Measurements from ENCODE around the gene KIAA0319L. TPM values are rescaled to one million over a fixed set of nuclear protein-coding genes. Genes with fewer than 3 reads are reported as not detected.
A peak's percentile ranks its signal among the peaks of the same experiment; 100 is the strongest.

Gene KIAA0319L
- total RNA-seq, 6 donors from 2014 or later: 68.1 to 140 (median 107) TPM

DNA sequence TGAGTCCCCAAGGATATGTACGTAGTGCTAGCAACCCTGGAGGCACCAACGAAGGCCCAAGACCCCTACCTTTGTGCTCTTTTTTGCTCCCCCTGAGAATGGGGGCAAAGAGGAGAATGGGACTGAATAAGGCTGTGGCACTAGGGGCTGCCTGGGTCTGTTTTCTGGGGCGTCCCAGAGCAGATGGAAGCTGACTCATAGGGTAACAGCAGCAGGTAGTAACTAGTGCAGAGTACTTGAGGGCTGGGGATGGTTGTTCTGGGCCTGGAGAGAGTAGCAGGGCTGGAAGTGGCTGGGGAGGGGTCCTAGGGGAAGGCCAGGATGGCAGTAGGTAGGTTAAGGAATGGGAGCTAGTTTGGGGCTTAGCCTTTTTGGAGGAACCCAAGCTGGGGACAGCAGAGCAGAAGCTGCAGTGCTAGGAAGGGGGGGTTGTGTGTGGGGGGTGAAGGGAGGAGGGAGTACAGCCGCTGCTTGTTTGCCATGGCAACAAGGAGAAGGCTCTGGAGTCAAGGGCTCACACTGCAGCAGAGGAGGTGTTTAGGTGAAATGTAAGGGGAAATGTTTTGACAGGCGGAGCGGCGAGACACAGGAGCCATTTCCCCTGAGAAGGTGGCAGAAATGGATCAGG is 2.2 kb upstream of the KIAA0319L start:
- ATAC-seq (ENCODE audit: low FRiP score in 2 of 2): no peak
- DNase-seq: no peak
- Histone ChIP-seq H3K27ac (no peak overlapping the region), H3K9me3 (no peaks in the 10 kb centered on the region), H3K4me1 (peaks cover 31 to 53% (median 33%) of the 10 kb centered on the region in 4 donors), H3K4me3 (no peak overlapping the region), H3K27me3 (no peaks in the 10 kb centered on the region), H3K36me3 (peaks cover 0 to 29% (median 7%) of the 10 kb centered on the region in 4 donors)
- TF ChIP-seq, protein P1, sequence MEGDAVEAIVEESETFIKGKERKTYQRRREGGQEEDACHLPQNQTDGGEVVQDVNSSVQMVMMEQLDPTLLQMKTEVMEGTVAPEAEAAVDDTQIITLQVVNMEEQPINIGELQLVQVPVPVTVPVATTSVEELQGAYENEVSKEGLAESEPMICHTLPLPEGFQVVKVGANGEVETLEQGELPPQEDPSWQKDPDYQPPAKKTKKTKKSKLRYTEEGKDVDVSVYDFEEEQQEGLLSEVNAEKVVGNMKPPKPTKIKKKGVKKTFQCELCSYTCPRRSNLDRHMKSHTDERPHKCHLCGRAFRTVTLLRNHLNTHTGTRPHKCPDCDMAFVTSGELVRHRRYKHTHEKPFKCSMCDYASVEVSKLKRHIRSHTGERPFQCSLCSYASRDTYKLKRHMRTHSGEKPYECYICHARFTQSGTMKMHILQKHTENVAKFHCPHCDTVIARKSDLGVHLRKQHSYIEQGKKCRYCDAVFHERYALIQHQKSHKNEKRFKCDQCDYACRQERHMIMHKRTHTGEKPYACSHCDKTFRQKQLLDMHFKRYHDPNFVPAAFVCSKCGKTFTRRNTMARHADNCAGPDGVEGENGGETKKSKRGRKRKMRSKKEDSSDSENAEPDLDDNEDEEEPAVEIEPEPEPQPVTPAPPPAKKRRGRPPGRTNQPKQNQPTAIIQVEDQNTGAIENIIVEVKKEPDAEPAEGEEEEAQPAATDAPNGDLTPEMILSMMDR (IDR thresholded peaks at IDR 0.05): no peak
- no peak for TF ChIP-seq POLR2A (IDR thresholded peaks at IDR 0.05)
- TF ChIP-seq POLR2AphosphoS5 (IDR thresholded peaks at IDR 0.05): no peak
- TF ChIP-seq EP300 (IDR thresholded peaks at IDR 0.05): no peak
- 78 to 91% methylated on average over 6 to 7 of the region's 7 CpGs for WGBS, 2 donors

DNA sequence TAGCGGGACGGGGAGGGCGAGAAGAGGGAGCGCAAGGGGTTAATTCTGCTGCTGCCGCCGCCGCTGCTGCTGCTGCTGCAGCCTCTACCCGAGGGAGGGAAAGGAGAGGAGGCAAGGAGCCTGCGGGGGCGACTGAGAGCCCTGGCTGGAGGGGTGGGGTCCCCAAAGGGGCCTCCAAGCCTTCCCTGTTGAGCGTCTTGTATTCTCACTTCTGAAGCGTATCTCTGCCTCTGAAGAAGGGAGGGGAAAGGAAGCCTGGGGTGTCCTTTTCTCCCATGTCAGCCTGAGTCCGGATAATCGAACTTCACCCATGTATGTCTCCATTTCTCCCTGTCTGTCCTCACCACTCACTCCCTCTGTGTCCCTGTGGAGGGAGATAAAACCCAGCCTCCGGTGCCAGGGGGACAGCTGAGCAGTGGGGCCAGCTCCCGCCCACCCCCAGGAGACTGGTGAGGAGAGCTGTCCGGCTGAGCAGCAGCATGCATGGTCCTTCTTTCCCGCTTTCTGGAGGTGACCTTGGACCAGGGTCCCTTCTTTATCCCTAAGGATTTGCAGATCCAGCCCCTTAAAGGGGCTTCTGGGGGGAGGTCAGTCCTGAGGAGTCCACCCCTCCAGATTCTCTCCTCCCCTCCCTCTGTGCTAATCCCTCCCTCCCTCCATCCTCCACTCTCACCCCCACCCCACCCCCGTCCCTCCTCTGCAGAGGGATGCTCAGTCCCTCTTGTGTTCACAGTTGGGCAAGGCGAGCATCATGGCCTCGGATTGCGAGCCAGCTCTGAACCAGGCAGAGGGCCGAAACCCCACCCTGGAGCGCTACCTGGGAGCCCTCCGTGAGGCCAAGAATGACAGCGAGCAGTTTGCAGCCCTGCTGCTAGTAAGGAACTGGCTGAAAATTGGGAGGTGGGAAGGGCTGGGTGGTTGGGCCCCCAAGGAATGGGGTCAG is 1.4 kb upstream of the KIAA0319L start:
- Histone ChIP-seq H3K9me3 (no peaks in the 10 kb centered on the region), H3K27ac (peak overlapping the region; percentile 94 to 99 (median 96)), H3K27me3 (no peaks in the 10 kb centered on the region), H3K4me3 (peak overlapping the region; percentile 76 to 98 (median 92)), H3K36me3 (peaks cover 0 to 24% (median 5%) of the 10 kb centered on the region in 4 donors), H3K4me1 (peaks cover 39 to 58% (median 41%) of the 10 kb centered on the region in 4 donors)
- ATAC-seq (ENCODE audit: low FRiP score in 2 of 2) (peak in 1 of 2 donors; percentile 8), DNase-seq (peak in 1 of 2 donors; percentile 57)
- 34 to 38% methylated on average over 23 to 26 of the region's 26 CpGs for WGBS, 2 donors
- TF ChIP-seq, protein P1 (IDR thresholded peaks at IDR 0.05): no peak
- TF ChIP-seq POLR2A (IDR thresholded peaks at IDR 0.05): no peak
- no peak for TF ChIP-seq POLR2AphosphoS5 (IDR thresholded peaks at IDR 0.05)
- TF ChIP-seq EP300 (IDR thresholded peaks at IDR 0.05): no peak

DNA sequence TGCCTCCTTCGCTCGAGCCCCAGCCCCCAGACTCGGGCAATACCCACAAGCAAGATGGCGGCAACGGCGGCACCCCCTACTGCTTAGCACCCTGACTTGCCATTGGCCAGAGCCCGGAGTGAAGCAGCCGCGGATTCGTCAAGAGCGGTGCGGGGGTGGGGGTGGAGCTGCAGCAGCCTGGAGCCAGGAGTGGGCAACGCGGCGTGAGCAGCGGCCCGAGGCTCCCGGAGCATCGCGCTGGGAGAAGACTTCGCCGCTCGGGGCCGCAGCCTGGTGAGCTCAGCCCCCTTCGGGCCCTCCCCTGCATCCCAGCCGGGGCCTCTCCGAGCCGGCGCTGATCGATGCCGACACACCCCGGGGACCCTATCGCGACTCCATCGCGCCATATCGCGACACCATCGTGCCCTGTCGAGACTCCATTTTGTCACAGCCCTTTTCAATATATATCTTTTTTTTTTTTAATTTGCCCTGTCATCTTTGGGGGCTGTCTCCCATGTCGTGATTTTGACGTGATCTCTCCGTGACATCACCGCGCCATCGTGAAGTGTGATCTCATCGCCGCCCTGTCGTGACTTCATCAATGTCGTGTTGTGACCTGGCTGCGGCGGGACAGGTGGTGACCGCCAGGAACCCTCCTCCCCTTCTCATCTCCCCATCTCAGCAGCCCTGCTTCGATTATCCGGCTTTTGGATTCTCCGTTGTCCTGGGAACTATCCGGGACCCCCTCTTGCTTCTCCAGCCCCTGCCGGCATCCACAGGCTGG is 589 bp upstream of the KIAA0319L start, which contains the start of gene NCDN:
Gene NCDN, plus strand, starts transcription at position 189 of the 763 bp plus-strand sequence. Its CDS starts 392 bp downstream, at position 581.
- no peaks in the 10 kb centered on the region for H3K27me3 ChIP-seq
- 1% methylated on average over 51 to 54 of the region's 58 CpGs for WGBS, 2 donors
- TF ChIP-seq POLR2A (IDR thresholded peaks at IDR 0.05): no peak
- no peak for TF ChIP-seq EP300 (IDR thresholded peaks at IDR 0.05)
- TF ChIP-seq, protein P1 (IDR thresholded peaks at IDR 0.05): peak in 2 of 6 experiments; percentile 5 to 9
- no peak for TF ChIP-seq POLR2AphosphoS5 (IDR thresholded peaks at IDR 0.05)
- H3K9me3 ChIP-seq: no peaks in the 10 kb centered on the region
- H3K27ac ChIP-seq: peak within 1 kb of the TSS; percentile 94 to 99 (median 96)
- H3K4me3 ChIP-seq: peak within 1 kb of the TSS; percentile 76 to 98 (median 92)
- DNase-seq (peak; percentile 96), ATAC-seq (ENCODE audit: low FRiP score in 2 of 2) (peak; percentile 97 to 98)
- H3K36me3 ChIP-seq: peaks cover 0 to 24% (median 6%) of the 10 kb centered on the region in 4 donors
- H3K4me1 ChIP-seq: peaks cover 40 to 62% (median 44%) of the 10 kb centered on the region in 4 donors

DNA sequence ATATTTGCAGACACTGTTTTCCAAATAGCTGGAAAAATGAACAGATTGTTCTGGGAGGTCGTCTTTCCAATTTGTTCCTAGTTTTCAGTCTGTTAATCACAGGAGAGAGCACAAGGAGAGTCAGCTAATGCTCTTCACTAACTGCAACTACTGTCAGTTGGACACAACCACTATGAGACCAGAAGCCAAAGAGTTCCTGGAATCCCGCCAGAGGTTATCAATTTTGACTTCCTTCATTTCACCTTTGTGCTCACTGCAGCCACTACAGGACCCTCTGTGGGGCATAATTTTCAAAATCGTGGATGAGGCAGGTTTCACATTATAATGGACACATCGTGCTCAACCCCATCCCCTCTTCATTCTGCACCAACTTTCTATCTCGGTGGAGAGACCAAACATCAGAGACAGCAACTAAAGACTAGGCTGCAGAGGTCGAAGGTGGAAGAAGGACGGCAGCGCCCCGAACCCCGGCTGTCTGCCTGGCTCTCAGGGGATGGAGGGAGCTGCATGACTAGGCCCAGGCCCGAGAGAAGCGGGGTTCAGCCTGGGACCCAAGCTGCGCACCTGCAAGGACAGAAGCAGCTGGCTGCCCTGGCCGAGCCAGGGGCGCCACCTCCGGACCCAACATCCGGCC is 602 bp downstream of the KIAA0319L start:
- H3K27me3 ChIP-seq: no peaks in the 10 kb centered on the region
- peaks cover 0 to 25% (median 16%) of the 10 kb centered on the region in 4 donors for H3K36me3 ChIP-seq
- H3K4me1 ChIP-seq: peaks cover 40 to 62% (median 44%) of the 10 kb centered on the region in 4 donors
- peak overlapping the region; percentile 94 to 99 (median 96) for H3K27ac ChIP-seq
- TF ChIP-seq POLR2A (IDR thresholded peaks at IDR 0.05): no peak
- TF ChIP-seq, protein P1 (IDR thresholded peaks at IDR 0.05): no peak
- no peak for TF ChIP-seq POLR2AphosphoS5 (IDR thresholded peaks at IDR 0.05)
- TF ChIP-seq EP300 (IDR thresholded peaks at IDR 0.05): no peak
- peak overlapping the region; percentile 76 to 98 (median 92) for H3K4me3 ChIP-seq
- ATAC-seq (ENCODE audit: low FRiP score in 2 of 2) (no peak), DNase-seq (no peak)
- no peaks in the 10 kb centered on the region for H3K9me3 ChIP-seq
- 2 to 7% methylated on average over 9 to 12 of the region's 17 CpGs for WGBS, 2 donors

Measured in upper lobe of left lung (tissue), 6 donors.